Skin of body (tissue), 2 donors: Measurements from ENCODE around the gene ARNT2. TPM values are rescaled to one million over a fixed set of nuclear protein-coding genes. Genes with fewer than 3 reads are reported as not detected.
A peak's percentile ranks its signal among the peaks of the same experiment; 100 is the strongest.

Experiments used
- DNase-seq: peaks from one replicate; lab custom pipeline; 2025; lab: John Stamatoyannopoulos, UW
- total RNA-seq: library from RNA; depleted of rRNA; stranded (reverse); fragments of >200 nt; gene quantifications from one replicate; pipeline ENCODE4 v1.2.3, GENCODE V29; 2014

The ARNT2 gene
- total RNA-seq, 1 donor from 2014 or later, result 2.8 TPM

DNA sequence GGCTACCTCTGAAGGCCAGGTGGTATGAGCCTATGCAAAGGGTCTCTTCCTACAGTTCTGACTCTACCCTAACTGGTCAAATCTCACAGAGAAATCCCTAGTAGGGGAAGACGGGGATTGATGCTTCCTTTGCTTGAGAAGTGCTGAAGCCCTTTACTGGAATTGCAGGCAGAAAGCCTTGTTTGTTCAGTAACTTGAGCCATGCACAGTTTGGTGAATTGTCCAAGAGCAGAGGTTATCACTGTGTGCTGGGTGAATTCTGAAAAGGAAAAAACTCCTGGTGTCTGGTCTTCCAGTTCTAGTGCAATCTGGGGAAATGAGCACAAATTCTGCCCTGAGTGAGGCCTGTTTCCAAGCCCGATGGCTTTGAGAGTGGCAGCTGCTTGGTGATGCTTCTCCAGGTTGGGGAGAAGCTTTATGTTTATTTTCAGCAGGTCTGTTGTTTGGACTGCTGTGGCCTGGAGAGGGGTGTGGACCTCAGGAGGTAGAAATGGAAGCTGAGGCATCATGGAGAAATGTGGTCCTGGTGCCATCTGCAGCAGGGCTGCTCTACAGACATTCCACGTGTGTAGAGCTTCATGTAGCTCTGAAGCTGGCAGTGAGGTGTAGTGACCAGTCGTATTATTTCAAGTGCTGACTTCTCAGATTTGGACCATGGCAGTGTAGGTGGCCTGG lies 60.9 kb downstream of the ARNT2 start:
- DNase-seq, result no peak

DNA sequence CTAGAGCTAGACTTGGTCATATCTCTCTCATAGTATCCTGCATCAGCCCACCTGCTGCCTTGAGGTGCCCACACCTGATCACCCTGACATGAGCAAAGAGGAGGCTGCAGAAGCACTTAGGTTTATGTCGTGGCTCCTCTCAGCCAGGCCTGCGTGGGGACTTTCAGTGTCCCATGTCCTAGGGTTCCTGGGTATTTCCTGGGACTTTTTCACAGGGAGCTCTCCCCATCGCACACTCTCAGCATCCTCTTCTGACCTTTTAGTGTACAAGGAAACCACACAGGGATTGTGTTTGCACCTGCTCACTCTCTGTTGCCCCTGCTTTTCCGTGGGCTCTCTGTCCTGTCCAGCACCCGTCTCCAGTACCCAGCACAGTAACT lies 61.4 kb downstream of the ARNT2 start:
- no peak for DNase-seq

DNA sequence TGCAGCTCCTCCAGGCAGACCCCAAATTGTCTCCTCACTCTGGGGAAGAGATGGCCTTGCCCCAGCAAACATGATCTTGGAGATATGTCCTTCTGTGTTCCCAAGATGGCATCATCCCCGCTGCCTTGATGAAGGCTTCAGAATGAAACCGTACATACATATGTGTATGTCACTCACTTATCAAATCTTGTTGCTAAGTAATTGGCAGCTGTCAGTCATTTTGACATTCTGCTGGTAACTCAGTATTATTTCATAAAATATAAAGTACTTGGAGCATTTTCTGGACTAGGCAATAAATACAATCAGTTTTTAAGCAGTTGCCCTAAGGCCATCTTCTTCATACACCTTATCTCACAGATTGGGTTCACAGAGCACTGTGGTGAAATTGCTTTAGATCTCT lies 62.4 kb downstream of the ARNT2 start:
- no peak for DNase-seq

DNA sequence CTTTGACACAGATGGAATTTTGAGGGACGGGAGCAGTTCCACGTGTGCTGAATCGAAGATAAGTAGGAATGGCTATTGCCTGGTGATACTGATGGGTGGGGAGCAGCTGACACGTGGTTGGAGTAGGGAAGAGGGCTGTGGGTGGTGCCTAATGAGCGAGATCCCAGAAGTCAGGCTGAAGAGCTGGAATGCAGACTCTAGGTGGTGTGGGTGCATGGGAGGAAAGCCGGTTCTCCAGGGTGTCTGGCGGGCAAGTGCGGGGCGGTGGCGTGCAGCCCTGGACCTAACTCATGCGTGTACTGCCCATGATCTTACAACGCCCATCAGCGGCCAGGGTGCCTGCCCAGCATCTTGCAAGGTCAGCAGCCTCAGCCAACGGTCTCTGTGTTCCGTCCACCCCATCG lies 63.1 kb downstream of the ARNT2 start:
- DNase-seq, result no peak

DNA sequence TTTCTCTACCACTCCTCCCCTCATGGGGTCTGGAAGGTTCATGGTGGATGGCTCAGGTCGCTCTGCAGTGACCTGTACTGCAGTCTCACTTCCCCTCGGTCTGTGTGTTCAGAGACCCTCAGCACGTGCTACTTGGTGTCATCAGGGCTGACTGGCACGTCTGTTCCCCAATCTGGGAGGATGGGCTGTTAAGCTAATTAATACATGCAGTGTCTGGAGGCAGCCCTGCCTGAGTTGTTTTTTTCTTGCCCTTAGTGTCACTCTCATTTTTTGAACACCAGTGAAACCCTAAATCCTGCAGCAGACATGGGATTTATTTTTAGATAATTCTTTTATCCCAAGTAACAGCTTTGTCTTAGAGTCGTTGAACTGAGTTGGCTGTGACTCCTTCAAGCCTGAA lies 64.6 kb downstream of the ARNT2 start:
- no peak for DNase-seq

- DNase-seq, result no peak
These were observed 67.7 kb downstream of the ARNT2 start for GRCh38 chr15:80471881-80472280.

- DNase-seq, result no peak
These were observed 69.4 kb downstream of the ARNT2 start for GRCh38 chr15:80473286-80474223.

DNA sequence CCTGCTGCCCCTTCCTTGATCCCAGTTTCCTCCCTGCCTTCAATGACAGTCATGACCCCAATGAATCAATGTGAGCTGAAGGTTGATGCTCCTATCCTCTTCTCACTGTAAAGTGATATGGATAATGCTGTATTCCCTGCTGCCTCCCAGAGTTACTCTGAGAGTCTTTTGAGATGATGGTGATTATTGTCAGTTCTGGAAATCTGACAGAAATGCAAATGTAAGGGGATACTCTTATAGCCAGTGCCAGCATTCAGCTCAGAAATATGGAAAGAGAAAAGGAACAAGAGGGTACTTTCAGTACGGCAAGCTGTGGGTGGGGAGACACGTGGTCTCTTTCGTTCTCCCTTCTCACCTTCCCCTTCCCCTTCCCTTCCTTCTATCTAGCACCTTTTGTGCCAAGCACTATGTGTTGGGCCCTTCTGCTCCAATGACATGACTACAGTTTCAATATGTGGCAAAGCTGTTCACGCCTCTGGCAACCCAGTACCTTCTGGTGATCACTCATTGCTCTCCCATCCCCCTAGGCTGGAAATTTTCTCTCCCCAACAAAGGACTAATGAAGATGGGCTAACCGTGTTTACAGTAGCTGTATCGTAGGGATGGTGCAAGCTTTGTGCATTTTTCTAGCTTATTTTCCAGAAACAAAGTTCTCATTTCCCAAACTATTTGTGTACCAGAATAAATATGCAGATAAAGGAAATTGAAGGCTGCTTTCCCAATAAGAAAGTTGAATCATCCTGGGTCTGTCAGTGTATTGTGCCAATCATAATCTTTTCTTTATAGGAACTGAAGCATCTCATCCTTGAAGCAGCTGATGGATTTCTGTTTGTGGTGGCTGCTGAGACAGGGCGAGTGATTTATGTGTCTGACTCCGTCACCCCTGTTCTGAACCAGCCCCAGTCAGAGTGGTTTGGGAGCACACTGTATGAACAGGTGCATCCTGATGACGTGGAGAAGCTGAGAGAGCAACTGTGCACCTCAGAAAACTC lies 70.3 kb downstream of the ARNT2 start:
- DNase-seq, result no peak

DNA sequence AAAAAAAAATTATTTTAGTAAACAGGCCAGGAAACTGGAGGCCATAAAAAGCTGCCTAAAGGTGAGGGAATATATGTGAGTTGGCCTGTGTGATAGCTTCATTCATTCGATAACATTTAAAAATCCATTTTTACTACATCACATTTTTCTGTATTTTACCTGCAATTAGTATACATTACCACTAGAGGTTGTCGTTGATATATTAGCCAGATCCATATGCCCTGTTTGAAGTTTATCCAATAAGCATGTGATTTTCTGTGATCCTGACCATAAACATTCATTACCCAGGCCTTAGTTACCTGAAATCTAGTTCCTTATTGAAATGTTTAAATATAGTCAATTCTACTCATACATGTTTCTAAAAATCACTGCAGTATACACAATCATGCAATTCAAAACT lies 71.4 kb downstream of the ARNT2 start:
- no peak for DNase-seq

- DNase-seq, result no peak
These were observed 71.9 kb downstream of the ARNT2 start for GRCh38 chr15:80476036-80476435.

GRCh38 chr15:80478075-80478474 lies 73.9 kb downstream of the ARNT2 start:
- DNase-seq, result no peak

- DNase-seq, result no peak
These were observed 75.0 kb downstream of the ARNT2 start for GRCh38 chr15:80479191-80479590.

DNA sequence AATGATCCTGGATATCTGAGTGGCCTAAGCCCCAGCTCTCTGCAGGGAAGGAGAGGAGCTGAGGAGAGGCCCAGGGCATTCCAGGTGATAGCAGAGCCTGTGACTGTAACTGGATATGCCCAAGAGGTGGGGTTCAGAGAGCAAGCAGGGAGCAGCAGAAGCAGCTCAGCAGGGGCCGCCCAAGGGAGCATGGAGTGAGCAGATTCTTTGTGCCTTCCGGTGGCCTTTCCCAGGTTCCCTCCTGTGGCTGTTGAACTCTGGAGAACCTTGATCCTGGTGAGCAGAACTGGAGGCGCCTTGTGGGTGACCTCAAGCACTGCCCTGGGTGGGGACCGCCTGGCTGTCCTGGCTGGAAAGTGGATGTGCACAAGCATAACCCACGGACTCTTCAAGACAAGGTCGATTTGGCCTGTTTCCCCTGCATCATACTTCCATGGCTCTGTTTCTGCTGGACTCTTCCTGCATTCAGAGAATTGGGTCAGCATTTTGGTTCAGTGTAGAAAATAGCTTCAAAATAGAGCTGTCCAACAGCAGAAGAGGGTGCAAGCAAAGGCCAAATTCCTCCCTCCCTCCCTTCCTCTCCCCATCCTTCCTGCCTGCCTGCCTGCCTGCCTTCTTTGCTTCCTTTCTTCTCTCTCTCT lies 76.1 kb downstream of the ARNT2 start:
- no peak for DNase-seq

- peak; percentile 75 for DNase-seq
These were observed 76.7 kb downstream of the ARNT2 start for GRCh38 chr15:80480909-80481308.

DNA sequence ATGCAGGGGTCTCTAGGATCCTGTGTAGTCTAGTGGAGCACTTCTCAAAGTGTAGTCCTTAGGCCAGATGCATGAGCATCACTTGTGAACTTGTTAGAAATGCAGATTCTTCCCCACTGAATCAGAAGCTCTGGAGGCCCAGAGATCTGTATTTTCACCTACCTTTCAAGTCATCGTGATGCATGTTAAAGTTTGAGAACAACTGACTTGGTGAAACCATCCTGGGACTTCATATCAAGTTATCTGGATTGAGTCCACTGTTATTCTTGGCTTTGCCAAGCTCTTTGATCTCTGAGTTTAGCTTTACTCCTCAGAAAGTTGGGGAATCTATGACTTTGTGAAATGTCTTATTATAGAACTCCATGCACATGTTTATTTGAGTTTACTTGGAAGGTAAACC lies 78.5 kb downstream of the ARNT2 start:
- DNase-seq, result no peak

DNA sequence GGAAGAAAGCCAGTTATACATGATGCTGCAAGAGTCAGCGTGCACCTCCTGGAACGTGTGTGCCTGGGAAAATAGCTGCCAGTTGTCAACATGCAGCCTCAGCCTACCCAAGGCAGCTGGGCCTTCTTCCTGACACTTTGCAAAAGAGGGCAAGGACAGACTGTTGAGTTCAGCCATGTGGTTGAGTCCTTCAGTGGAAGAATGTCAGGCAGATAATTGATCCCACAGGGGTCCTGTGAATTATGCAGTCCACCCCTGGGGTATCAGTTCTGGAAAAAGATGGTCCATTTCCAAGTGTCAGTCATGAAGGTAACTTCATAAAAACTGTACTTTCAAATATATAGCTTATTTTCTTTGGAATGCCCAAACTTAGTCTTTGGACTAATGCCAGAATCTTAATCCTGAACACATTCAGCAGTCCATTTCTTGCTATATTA lies 79.6 kb downstream of the ARNT2 start:
- DNase-seq, result no peak

- no peak for DNase-seq
These were observed 80.2 kb downstream of the ARNT2 start for GRCh38 chr15:80484333-80484864.

DNA sequence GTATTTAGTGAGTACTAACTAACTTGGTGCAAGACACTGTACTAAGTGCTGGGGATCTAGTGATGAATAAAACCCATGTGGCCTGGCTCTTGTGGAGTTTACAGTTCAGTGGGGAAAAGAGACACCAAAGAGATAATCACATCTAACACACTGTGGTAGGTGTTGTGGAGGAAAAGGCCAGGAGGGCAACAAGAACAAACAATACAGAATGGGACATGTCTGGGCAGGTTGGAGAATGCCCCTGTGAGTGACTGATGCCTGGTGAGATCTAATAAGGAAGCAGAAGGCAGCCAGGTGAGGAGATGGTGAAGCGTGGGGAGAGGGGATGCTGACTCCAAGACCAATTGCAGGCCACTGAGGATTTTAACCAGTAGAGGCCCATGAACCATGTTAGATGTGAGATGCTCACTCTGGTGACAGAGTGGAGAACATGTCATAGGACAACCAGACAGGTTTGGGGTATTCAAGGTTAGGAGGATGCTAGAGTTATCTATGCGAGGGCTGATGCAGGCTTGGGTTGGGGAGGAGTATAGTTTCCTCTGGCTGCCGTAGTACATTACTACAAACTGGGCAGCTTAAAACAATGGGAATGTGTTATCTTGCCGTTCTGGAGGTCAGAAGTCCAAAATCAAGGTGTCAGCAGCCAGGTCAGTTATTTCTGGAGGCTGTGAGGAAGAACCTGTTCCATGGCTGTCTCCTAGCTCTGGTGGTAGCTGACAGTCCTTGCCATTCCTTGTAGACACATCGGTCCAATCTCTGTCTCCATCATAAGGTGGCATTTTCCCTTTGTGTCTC lies 81.4 kb downstream of the ARNT2 start:
- DNase-seq, result no peak

DNA sequence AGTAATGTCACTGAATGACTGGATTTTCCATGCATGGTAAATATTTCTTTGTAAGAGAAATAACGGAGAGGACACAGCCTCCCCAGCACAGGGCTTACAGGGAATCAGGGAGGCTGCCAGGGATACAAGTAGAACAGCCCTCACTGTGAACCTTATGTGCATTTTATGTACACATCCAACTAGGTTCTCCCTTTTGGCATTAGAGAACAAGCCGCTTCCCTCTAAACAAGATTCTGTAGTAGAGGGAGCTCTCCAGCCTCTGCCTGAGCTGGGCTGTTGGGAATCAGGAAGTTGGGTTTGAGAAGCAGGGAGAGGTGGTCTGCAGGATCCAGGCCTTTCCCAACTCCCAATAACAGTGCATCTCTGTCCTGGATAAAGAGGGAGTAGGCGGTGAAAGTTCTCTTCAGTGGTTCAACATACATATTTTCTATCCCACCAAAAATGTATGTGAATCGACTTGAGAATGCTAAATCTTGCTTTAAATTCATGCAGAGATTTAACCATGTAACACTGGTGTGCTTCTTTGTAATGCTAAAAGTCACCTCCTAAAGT lies 83.7 kb downstream of the ARNT2 start:
- DNase-seq, result no peak
